BJ (cell line): ENCODE measurements around the gene MAPK11. TPM values are rescaled to one million over a fixed set of nuclear protein-coding genes. Genes with fewer than 3 reads are reported as not detected.
A peak's percentile ranks its signal among the peaks of the same experiment; 100 is the strongest.

Experiments
- CTCF ChIA-PET: fragments of 350-600 bp; formaldehyde crosslinking; extraction: SDS; loops from one replicate; lab custom pipeline; 2021; ENCODE audit warnings: antibody characterized with exemption, inconsistent platforms; lab: Yijun Ruan, JAX
- POLR2A ChIA-PET: fragments of 300-600 bp; sonication (Branson Sonifier 250); formaldehyde crosslinking; extraction: SDS; loops from one replicate; lab custom pipeline; 2021; ENCODE audit warnings: antibody characterized with exemption; lab: Charles Lee
- DNase-seq: peaks from one replicate; pipeline ENCODE4 v3.0.0-alpha.2; 2011; ENCODE audit warnings: low read depth
- H3K27me3 ChIP-seq: 2 replicates; pipeline ENCODE4 v1.6.0; 2011; ENCODE audit warnings: low read length; ENCODE audit not compliant: control insufficient read depth, insufficient read depth
- H3K36me3 ChIP-seq: 2 replicates; pipeline ENCODE4 v1.5.1; 2011; ENCODE audit warnings: low read length; ENCODE audit not compliant: control insufficient read depth, insufficient read depth
- H3K4me3 ChIP-seq: 2 replicates; pipeline ENCODE4 v1.5.1; 2011; ENCODE audit warnings: low read depth, mild to moderate bottlenecking, control low read depth, low read length
- CTCF ChIP-seq: IDR thresholded peaks from 2 replicates; pipeline ENCODE4 v1.5.1; 2011; ENCODE audit warnings: low read depth, mild to moderate bottlenecking, control low read depth, inconsistent platforms, low read length, moderate library complexity; ENCODE audit not compliant: insufficient read depth
- polyA plus RNA-seq: library from polyadenylated mRNA; depleted of rRNA; stranded (reverse); fragments of >200 nt; gene quantifications from 2 replicates; pipeline ENCODE4 v1.2.3, GENCODE V29; 2011

Gene MAPK11
- polyA plus RNA-seq, 1 experiment, result 19.6 TPM

DNA sequence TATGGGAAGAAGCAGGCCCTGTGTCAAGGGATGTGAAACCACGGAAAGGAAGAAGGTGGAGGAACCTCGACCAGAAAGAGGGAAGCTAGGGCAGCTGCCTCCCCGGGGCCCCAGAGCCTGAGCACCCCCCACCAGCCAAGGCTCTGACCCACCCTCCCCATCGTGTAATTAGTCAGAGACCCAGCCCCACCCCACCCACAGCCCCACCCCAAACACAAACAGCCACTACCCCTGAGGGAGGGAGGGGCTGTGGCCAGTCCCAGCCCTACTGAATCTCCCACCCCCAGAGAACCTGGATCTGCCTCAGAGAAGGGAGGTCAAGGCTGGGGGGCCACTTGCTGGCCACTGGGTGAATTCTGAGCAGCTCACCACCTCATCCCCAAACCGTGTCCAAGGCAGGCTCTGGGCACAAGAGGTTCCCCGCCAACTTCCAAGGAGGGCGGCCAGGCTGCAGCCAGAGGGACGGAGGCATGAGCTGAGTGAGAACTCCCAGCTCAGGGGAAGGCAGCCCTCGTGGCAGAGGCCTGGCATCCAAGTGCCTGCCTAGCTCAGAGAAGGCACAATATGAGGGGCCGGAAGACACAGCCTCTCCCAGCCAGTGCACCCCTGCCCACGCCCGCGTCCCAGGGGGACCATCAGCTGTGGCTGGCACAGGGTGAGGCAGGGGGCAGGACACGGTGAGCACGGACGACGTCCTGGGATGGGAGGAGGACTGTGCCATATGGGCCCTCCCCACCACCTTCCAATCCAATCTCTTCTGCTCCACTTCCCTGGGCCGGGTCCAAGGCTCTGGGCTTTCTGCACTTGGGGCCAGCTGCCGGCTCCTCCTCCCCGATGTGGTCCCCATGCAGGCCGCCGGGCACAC is 34.6 kb upstream of the MAPK11 start:
- DNase-seq, result no peak
- TF ChIP-seq CTCF, result no peak
- peak overlapping the region; percentile 98 for H3K4me3 ChIP-seq
- POLR2A ChIA-PET, result no interaction called here
- peaks cover 24% of the 10 kb centered on the region for H3K36me3 ChIP-seq
- no peaks in the 10 kb centered on the region for H3K27me3 ChIP-seq
- CTCF ChIA-PET, result interaction anchor here (1.0 to 7.4 kb wide), 6 partner anchors 12 to 96 kb away, joined by 3 to 38 read pairs (median 17); partner anchors contain the start of gene DENND6B

DNA sequence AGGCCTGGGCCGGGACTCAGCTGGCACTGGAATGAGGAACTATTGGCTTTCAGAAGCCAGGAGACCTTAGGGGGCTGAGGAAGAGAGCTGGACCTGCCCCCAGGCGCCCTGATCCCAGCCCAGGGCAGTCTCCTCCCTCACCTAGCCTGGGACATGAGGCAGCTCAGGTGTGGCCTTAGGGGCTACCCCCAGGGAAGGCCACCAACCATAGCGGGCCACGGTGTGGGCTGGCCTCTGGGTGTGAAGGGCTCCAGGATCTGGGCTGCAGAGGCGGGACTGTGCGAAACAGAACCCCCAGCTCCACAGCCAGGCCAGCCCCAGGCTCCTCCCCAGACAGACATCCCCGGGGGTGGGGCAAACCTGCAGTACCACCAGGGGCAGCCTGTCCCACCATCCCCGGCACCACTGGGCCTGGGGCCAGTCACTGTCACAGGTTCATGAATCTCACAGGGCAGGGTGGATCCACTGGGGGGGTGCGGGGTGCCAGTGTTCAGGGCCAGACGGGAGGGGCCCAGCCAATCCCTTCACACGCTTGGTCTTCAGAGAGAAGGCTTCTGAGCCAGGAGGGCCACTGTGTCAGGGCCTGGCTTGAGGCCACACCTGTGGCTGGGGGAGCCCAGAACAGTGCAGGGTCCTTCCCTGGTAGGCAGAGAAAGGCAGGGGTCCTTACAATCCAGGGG is 33.8 kb upstream of the MAPK11 start:
- 0 out of 2 replicates have a peak, but pooled peaks have one; percentile 15 for TF ChIP-seq CTCF
- CTCF ChIA-PET, result interaction anchor here (0.7 to 7.4 kb wide), 7 partner anchors 11 to 95 kb away, joined by 3 to 38 read pairs (median 14); partner anchors contain the start of gene DENND6B
- Histone ChIP-seq H3K27me3 (no peaks in the 10 kb centered on the region), H3K4me3 (peak overlapping the region; percentile 3), H3K36me3 (peaks cover 24% of the 10 kb centered on the region)
- POLR2A ChIA-PET, result interaction anchor here (0.6 kb wide), 1 partner anchor 177 kb away, joined by 3 read pairs; no protein-coding TSS in a partner anchor
- no peak for DNase-seq

- no peak for DNase-seq
- no peak for TF ChIP-seq CTCF
- Histone ChIP-seq H3K36me3 (peaks cover 26% of the 10 kb centered on the region), H3K4me3 (no peak overlapping the region), H3K27me3 (no peaks in the 10 kb centered on the region)
- CTCF ChIA-PET, result interaction anchor here (0.7 to 7.4 kb wide), 6 partner anchors 10 to 95 kb away, joined by 3 to 38 read pairs (median 12); partner anchors contain the start of gene DENND6B
- POLR2A ChIA-PET, result interaction anchor here (0.6 kb wide), 1 partner anchor 177 kb away, joined by 3 read pairs; no protein-coding TSS in a partner anchor
Observed at GRCh38 chr22:50303515-50303847, 33.3 kb upstream of the MAPK11 start.

DNA sequence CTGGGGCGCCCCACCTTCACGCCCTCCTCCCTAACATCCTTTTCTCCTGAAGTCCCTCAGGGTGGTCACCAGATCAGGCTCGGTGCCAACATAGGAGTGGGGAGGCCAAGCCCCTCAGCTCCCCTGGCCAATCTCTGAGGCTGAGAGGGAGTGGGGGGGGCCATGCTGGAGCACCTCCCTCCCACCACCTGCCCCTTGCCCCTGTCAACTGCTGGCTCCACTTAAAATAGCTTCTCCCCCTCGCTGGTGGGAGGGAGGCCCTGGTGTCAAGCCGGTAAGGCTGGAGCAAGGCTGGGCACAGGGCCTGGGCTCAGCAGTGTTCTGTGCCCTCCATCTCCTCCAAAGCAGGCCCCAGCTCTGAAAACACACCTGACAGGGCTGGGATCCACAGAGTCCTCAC is 32.4 kb upstream of the MAPK11 start:
- POLR2A ChIA-PET, result no interaction called here
- TF ChIP-seq CTCF, result no peak
- no peak for DNase-seq
- H3K4me3 ChIP-seq, result no peak overlapping the region
- CTCF ChIA-PET, result interaction anchor here (1.0 to 4.7 kb wide), 3 partner anchors 9 to 26 kb away, joined by 4 to 20 read pairs (median 17); partner anchors contain the start of gene DENND6B
- H3K36me3 ChIP-seq, result peaks cover 27% of the 10 kb centered on the region
- no peaks in the 10 kb centered on the region for H3K27me3 ChIP-seq
